Lung (tissue), 12 donors: ENCODE results near the gene NAALAD2. TPM values are rescaled to one million over a fixed set of nuclear protein-coding genes. Genes with fewer than 3 reads are reported as not detected.
"Not testable (repeated sequence)": the region's sequence is repeated elsewhere in the genome, so short reads cannot be mapped to it uniquely, and the experiment has no call there.

Experiments
- ATAC-seq: fragments of 200-7000 bp; cut with Tn5 transposase; one replicate; pipeline ENCODE4 v1.9.1; 2020; ENCODE audit warnings: moderate number of reproducible peaks; ENCODE audit not compliant: insufficient read depth, low FRiP score
- DNase-seq, 3 donors: peaks; one replicate each; pipeline ENCODE4 v3.0.0-alpha.2; 2013 to 2017
- H3K27ac ChIP-seq, 2 donors: one replicate each; pipeline ENCODE4 v1.5.1; 2013; ENCODE audit warnings: mild to moderate bottlenecking in 2 of 2, moderate library complexity in 2 of 2, control low read depth in 1 of 2, inconsistent platforms in 1 of 2, low read depth in 1 of 2, low read length in 1 of 2
- H3K27me3 ChIP-seq, 3 donors: one replicate each; pipeline ENCODE4 v1.5.1; 2013; ENCODE audit warnings: low read length in 2 of 3; ENCODE audit not compliant: control insufficient read depth in 3 of 3, insufficient read depth in 3 of 3
- H3K36me3 ChIP-seq, 4 donors: one replicate each; pipeline ENCODE4 v1.5.1; 2013; ENCODE audit warnings: low read length in 4 of 4, mild to moderate bottlenecking in 1 of 4, moderate library complexity in 1 of 4; ENCODE audit not compliant: control insufficient read depth in 4 of 4, insufficient read depth in 4 of 4
- H3K4me1 ChIP-seq, 5 donors: one replicate each; pipeline ENCODE4 v1.5.1; 2013; ENCODE audit warnings: low read length in 5 of 5, mild to moderate bottlenecking in 2 of 5, moderate library complexity in 1 of 5; ENCODE audit not compliant: control insufficient read depth in 5 of 5, insufficient read depth in 5 of 5
- H3K4me3 ChIP-seq: one replicate; pipeline ENCODE4 v1.5.1; 2013; ENCODE audit warnings: mild to moderate bottlenecking, control low read depth, moderate library complexity
- H3K9ac ChIP-seq, 2 donors: one replicate each; pipeline ENCODE4 v1.5.1; 2013; ENCODE audit warnings: low read length in 2 of 2, control low read depth in 1 of 2; ENCODE audit not compliant: insufficient read depth in 1 of 2
- H3K9me3 ChIP-seq, 4 donors: one replicate each; pipeline ENCODE4 v1.5.1; 2013; ENCODE audit warnings: low read length in 3 of 4, mild to moderate bottlenecking in 1 of 4, moderate library complexity in 1 of 4; ENCODE audit not compliant: control insufficient read depth in 4 of 4, insufficient read depth in 3 of 4
- CTCF ChIP-seq: IDR thresholded peaks from 2 replicates; pipeline ENCODE4 v1.5.1; 2012; ENCODE audit warnings: mild to moderate bottlenecking; ENCODE audit errors: control extremely low read depth, extremely low read depth
- WGBS, 2 donors: extraction: QIAGEN DNeasy Blood & Tissue Kit; methylation state at CpG; one replicate each; pipeline ENCODE4 v1.1.7; 2013; 5-methylcytosine and 5-hydroxymethylcytosine counted together
- polyA plus RNA-seq, 2 donors: library from polyadenylated mRNA; stranded (reverse); fragments of 200-250 nt; gene quantifications; one replicate each; pipeline ENCODE4 v1.2.1, GENCODE V29; 2013
- total RNA-seq, 2 donors: library from RNA; depleted of rRNA in 1 of 2; stranded (reverse); fragments of >200 nt in 1 of 2; gene quantifications; one replicate each; pipeline ENCODE4 v1.2.1, GENCODE V29; 2014 to 2021
- donor health status: control.
- donor health status: control.
- donor health status: Bipolar disorder and iron deficiency.
- donor health status: healthy.
- donor health status: DM: yes; HTN: yes; CAD: no.

The NAALAD2 gene
- total and polyA plus RNA-seq, 4 donors: 0.14 to 32.0 (median 0.68) TPM

GRCh38 chr11:90148900-90149299 lies 14.4 kb downstream of the NAALAD2 start:
- WGBS, 2 donors: 94 to 95% methylated on average over 1 of the region's 1 CpG
- no peak for DNase-seq
- Histone ChIP-seq H3K4me3 (no peak overlapping the region), H3K9me3 (no peaks in the 10 kb centered on the region), H3K4me1 (no peaks in the 10 kb centered on the region), H3K27ac (no peak overlapping the region), H3K36me3 (peaks cover 0 to 16% (median 4%) of the 10 kb centered on the region in 4 donors), H3K27me3 (no peaks in the 10 kb centered on the region), H3K9ac (no peak overlapping the region)
- ATAC-seq: no peak
- no peak for TF ChIP-seq CTCF

GRCh38 chr11:90166982-90167573 lies 32.6 kb downstream of the NAALAD2 start:
- not testable (repeated sequence) for H3K36me3 ChIP-seq, ATAC-seq, DNase-seq, H3K27ac ChIP-seq, H3K9ac ChIP-seq, H3K4me1 ChIP-seq, H3K4me3 ChIP-seq, H3K27me3 ChIP-seq, H3K9me3 ChIP-seq
- 94 to 96% methylated on average over 42 to 49 of the region's 49 CpGs for WGBS, 2 donors

- not testable (repeated sequence) for ATAC-seq, H3K9me3 ChIP-seq, H3K27me3 ChIP-seq, H3K36me3 ChIP-seq, DNase-seq, H3K4me1 ChIP-seq, H3K27ac ChIP-seq, H3K4me3 ChIP-seq, H3K9ac ChIP-seq
- 81 to 82% methylated on average over 8 of the region's 8 CpGs for WGBS, 2 donors
Measured at GRCh38 chr11:90167704-90168103, 33.2 kb downstream of the NAALAD2 start.

- no peak for TF ChIP-seq CTCF
- ATAC-seq (no peak), DNase-seq (no peak)
- Histone ChIP-seq H3K4me3 (no peak overlapping the region), H3K9me3 (peaks cover 0 to 3% (median 0%) of the 10 kb centered on the region in 4 donors), H3K27ac (no peak overlapping the region), H3K27me3 (no peaks in the 10 kb centered on the region), H3K36me3 (peaks cover 0 to 9% (median 4%) of the 10 kb centered on the region in 4 donors), H3K4me1 (no peaks in the 10 kb centered on the region), H3K9ac (no peak overlapping the region)
- WGBS, 2 donors: 74 to 79% methylated on average over 3 of the region's 3 CpGs
Measured at GRCh38 chr11:90168571-90168970, 34.1 kb downstream of the NAALAD2 start.
